Gastrocnemius medialis (tissue), 4 donors: ENCODE measurements around the gene KLHL30. TPM values are rescaled to one million over a fixed set of nuclear protein-coding genes. Genes with fewer than 3 reads are reported as not detected.

Source experiments
- ATAC-seq, 2 donors: fragments of 150-250 bp; one replicate each; pipeline ENCODE4 v1.9.1; 2016
- DNase-seq, 2 donors: peaks; one replicate each; pipeline ENCODE4 v3.0.0-alpha.2; 2019
- H3K27ac ChIP-seq, 4 donors: fragments of 200-600 bp; sonication (generic); 1 replicate in 1 of 4; 2 replicates in 3 of 4; pipeline ENCODE4 v1.5.1; 2016 to 2018; ENCODE audit warnings: mild to moderate bottlenecking in 2 of 4, moderate library complexity in 1 of 4
- H3K27me3 ChIP-seq, 3 donors: fragments of 200-600 bp; sonication (generic) in 2 of 3; 1 replicate in 1 of 3; 2 replicates in 2 of 3; pipeline versions ENCODE4 v1.5.1 to v1.6.0; 2016 to 2019; ENCODE audit warnings: mild to moderate bottlenecking in 1 of 3, moderate library complexity in 1 of 3
- H3K36me3 ChIP-seq, 2 donors: fragments of 200-600 bp; sonication (generic) in 1 of 2; one replicate each; pipeline ENCODE4 v1.5.1; 2017 to 2018
- H3K4me1 ChIP-seq, 2 donors: fragments of 200-600 bp; sonication (generic) in 1 of 2; one replicate each; pipeline ENCODE4 v1.5.1; 2016 to 2017; ENCODE audit warnings: mild to moderate bottlenecking in 2 of 2
- H3K4me3 ChIP-seq, 4 donors: fragments of 200-600 bp; sonication (generic) in 3 of 4; 1 replicate in 1 of 4; 2 replicates in 3 of 4; pipeline ENCODE4 v1.5.1; 2016 to 2019; ENCODE audit warnings: mild to moderate bottlenecking in 2 of 4
- H3K9me3 ChIP-seq, 3 donors: fragments of 200-600 bp; sonication (generic) in 2 of 3; 1 replicate in 1 of 3; 2 replicates in 2 of 3; pipeline ENCODE4 v1.5.1; 2016 to 2019
- POLR2A ChIP-seq, 2 donors: fragments of 450-650 bp; IDR thresholded peaks; one replicate each; pipeline ENCODE4 v1.6.1; 2017; ENCODE audit warnings: antibody characterized with exemption in 2 of 2, mild to moderate bottlenecking in 2 of 2, moderate library complexity in 2 of 2
- in situ Hi-C, 4 donors: fragments of 200-750 bp; cut with MboI; loops; one replicate each; pipeline versions ENCODE4 v1.15.0 to v1.8.0; 2017; ENCODE audit warnings: low sequenced_read_pairs in 4 of 4
- intact Hi-C: fragments of 100-400 bp; cut with DNase I; formaldehyde crosslinking; loops from one replicate; pipeline ENCODE4 v1.15.1; 2023; ENCODE audit warnings: low total_unique reads
- total RNA-seq, 4 donors: library from RNA; depleted of rRNA; stranded (reverse); fragments of >200 nt; gene quantifications; one replicate each; pipeline versions ENCODE4 v1.1.0 to v1.2.3, GENCODE V29; 2016
- TF ChIP-seq, protein P1 (sequence below), 5 experiments: fragments of 450-650 bp in 3 of 5; fragments of 200-600 bp in 2 of 5; sonication (generic) in 2 of 5; IDR thresholded peaks in 4 of 5; conservative IDR thresholded peaks in 1 of 5; 1 replicate in 4 of 5; 2 replicates in 1 of 5; pipeline ENCODE4 v1.5.1; 2016 to 2019; ENCODE audit warnings: antibody characterized with exemption in 5 of 5, mild to moderate bottlenecking in 3 of 5, moderate library complexity in 3 of 5

Gene KLHL30
- total RNA-seq, 4 donors from 2014 or later, result 37.9 to 224 (median 142) TPM

DNA sequence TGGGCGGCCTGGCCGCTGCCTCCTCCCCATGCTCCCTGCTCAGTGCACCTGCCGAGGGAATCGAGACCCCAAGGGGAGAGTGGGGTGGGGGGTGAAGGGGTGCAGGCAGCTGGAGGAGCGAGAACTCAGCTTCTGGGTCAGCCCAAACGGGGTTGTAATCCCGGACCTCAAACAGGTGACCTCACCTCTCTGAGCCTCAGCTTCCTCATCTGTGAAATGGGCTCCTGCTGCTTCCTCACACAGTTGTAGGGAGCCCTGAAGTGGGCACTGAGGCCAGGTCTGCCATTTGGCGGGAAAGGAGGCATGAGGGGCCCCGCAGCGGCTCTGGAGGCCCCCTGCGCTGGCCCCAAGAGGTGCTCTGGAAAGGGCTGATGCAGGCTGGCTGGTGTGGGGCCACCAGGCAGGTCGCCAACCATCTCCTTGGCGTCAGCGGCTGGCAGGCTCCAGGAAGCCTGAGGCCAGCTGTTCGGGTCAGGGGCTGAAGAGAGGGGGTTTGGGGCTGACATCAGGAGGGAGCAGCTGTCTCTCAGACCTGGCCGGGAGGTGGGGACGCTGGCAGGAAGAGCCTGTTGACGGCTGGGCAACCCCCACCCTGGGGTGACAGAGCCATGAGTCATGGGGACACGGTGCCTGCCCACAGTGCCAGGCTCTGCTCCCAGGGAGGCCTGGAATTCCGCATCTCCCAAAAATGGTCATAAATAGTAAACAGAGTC lies 4.9 kb downstream of the KLHL30 start:
- peak; percentile 53 to 69 for ATAC-seq
- Histone ChIP-seq H3K4me1 (peaks cover 41 to 43% of the 10 kb centered on the region in 2 donors), H3K27ac (peak overlapping the region; percentile 91 to 100 (median 98)), H3K27me3 (no peaks in the 10 kb centered on the region), H3K36me3 (peaks cover 0 to 38% of the 10 kb centered on the region in 2 donors), H3K4me3 (peak overlapping the region; percentile 39 to 89 (median 68)), H3K9me3 (no peaks in the 10 kb centered on the region)
- in situ Hi-C loops, result no loop called here
- intact Hi-C loops, result loop anchor here (2.0 kb wide), 1 partner anchor 145 kb away; the partner anchor contains the start of gene PER2
- TF ChIP-seq, protein P1, sequence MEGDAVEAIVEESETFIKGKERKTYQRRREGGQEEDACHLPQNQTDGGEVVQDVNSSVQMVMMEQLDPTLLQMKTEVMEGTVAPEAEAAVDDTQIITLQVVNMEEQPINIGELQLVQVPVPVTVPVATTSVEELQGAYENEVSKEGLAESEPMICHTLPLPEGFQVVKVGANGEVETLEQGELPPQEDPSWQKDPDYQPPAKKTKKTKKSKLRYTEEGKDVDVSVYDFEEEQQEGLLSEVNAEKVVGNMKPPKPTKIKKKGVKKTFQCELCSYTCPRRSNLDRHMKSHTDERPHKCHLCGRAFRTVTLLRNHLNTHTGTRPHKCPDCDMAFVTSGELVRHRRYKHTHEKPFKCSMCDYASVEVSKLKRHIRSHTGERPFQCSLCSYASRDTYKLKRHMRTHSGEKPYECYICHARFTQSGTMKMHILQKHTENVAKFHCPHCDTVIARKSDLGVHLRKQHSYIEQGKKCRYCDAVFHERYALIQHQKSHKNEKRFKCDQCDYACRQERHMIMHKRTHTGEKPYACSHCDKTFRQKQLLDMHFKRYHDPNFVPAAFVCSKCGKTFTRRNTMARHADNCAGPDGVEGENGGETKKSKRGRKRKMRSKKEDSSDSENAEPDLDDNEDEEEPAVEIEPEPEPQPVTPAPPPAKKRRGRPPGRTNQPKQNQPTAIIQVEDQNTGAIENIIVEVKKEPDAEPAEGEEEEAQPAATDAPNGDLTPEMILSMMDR (IDR thresholded peaks at IDR 0.05 in 4 of 5, conservative IDR thresholded peaks at IDR 0.05 in 1 of 5), result no peak
- TF ChIP-seq POLR2A (IDR thresholded peaks at IDR 0.05), result peak; percentile 54 to 60
- peak; percentile 94 to 97 for DNase-seq

DNA sequence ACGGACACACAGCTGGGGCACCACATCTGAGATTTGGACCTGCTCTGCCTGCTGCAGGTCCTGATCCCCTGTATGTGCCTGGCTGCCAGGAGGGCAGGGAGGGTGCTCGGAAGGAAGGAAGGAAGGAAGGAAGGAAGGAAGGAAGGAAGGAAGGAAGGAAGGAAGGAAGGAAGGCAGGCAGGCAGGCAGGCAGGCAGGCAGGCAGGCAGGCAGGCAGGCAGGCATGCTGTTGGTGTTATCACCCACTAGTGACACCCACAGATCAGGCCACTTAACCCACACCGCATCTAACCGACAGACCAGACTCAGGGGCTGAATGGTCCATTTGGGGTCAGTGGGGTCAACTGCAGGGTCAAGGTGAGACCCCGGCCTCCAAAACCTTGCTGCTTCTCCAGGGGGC lies 5.8 kb downstream of the KLHL30 start:
- Histone ChIP-seq H3K27me3 (no peaks in the 10 kb centered on the region), H3K27ac (peak overlapping the region; percentile 91 to 100 (median 98)), H3K4me3 (peak overlapping the region in 2 of 4 donors; percentile 24 to 89), H3K4me1 (peaks cover 35 to 49% of the 10 kb centered on the region in 2 donors), H3K9me3 (no peaks in the 10 kb centered on the region), H3K36me3 (peaks cover 0 to 38% of the 10 kb centered on the region in 2 donors)
- intact Hi-C loops, result no loop called here
- no peak for ATAC-seq
- in situ Hi-C loops, result no loop called here
- TF ChIP-seq, protein P1 (IDR thresholded peaks at IDR 0.05 in 4 of 5, conservative IDR thresholded peaks at IDR 0.05 in 1 of 5), result no peak
- TF ChIP-seq POLR2A (IDR thresholded peaks at IDR 0.05), result no peak
- DNase-seq, result no peak

DNA sequence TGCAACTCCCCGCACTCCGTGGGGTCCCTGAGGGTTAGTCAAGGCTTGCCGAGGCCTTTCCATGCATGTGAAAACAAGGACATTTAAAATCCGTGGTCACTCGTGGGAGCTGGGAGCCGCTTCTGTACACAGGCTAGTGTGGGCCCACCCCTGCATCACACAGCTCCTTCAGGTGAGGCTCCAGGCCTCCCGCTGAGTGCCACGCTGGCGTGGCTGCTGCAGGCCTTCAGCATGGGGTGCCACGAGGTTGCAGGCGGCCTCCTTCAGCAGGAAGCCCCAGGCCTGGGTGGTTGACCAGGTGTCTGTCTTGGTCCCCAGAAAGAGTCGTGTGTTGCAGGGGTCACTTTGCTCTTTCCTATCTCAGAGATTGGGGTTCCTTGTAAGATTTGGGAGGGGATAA lies 6.6 kb downstream of the KLHL30 start:
- TF ChIP-seq, protein P1 (IDR thresholded peaks at IDR 0.05 in 4 of 5, conservative IDR thresholded peaks at IDR 0.05 in 1 of 5), result no peak
- no peak for TF ChIP-seq POLR2A (IDR thresholded peaks at IDR 0.05)
- Histone ChIP-seq H3K9me3 (no peaks in the 10 kb centered on the region), H3K4me1 (peaks cover 34 to 47% of the 10 kb centered on the region in 2 donors), H3K27ac (peak overlapping the region; percentile 91 to 100 (median 98)), H3K27me3 (no peaks in the 10 kb centered on the region), H3K36me3 (peaks cover 0 to 38% of the 10 kb centered on the region in 2 donors), H3K4me3 (no peak overlapping the region)
- DNase-seq (no peak), ATAC-seq (no peak)
- intact Hi-C loops (no loop called here), in situ Hi-C loops (no loop called here)

DNA sequence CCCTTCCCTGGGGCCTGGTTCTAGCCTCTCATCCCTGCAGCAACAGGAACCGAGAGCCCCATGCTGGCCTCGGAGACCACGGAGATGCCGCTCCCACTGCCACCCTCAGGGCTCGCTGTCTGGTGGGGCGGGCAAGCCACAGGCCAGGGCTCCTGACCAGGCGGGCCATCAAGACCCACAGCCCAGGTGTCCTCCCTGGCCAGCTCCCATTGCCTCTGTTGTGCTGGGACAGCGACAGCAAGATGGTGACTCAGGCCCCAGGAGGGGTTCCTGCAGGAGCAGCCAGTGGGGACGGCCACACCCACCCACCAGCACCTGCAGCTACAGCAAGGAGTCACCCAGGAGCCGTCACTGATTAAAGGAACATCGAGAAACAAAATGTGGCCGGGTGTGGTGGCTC lies 7.4 kb downstream of the KLHL30 start:
- peak in 1 of 2 donors; percentile 28 for TF ChIP-seq POLR2A (IDR thresholded peaks at IDR 0.05)
- TF ChIP-seq, protein P1 (IDR thresholded peaks at IDR 0.05 in 4 of 5, conservative IDR thresholded peaks at IDR 0.05 in 1 of 5), result no peak
- Histone ChIP-seq H3K4me3 (no peak overlapping the region), H3K4me1 (peaks cover 39 to 47% of the 10 kb centered on the region in 2 donors), H3K27me3 (no peaks in the 10 kb centered on the region), H3K9me3 (no peaks in the 10 kb centered on the region), H3K27ac (peak overlapping the region; percentile 91 to 100 (median 98)), H3K36me3 (peaks cover 0 to 40% of the 10 kb centered on the region in 2 donors)
- intact Hi-C loops, result no loop called here
- ATAC-seq (no peak), DNase-seq (peak in 1 of 2 donors; percentile 73)
- in situ Hi-C loops, result no loop called here
